SK-N-MC (cell line): Measurements from ENCODE around the gene VSIG2.
A peak's percentile ranks its signal among the peaks of the same experiment; 100 is the strongest.

Experiments used
- DNase-seq: peaks from one replicate; pipeline ENCODE4 v3.0.0-alpha.2; 2011; ENCODE audit warnings: low read depth, low spot score
- H3K27ac ChIP-seq: fragments of 200-600 bp; sonication (generic); 2 replicates; pipeline ENCODE4 v1.5.1; 2016; ENCODE audit warnings: mixed run types
- H3K36me3 ChIP-seq: fragments of 200-600 bp; sonication (generic); 2 replicates; pipeline ENCODE4 v1.6.1; 2017; ENCODE audit warnings: antibody characterized with exemption, low read length, mixed read lengths; ENCODE audit not compliant: insufficient read depth
- H3K4me3 ChIP-seq: fragments of 200-600 bp; sonication (generic); 2 replicates; pipeline ENCODE4 v1.5.1; 2016
- H3K9ac ChIP-seq: fragments of 200-600 bp; sonication (generic); 2 replicates; pipeline ENCODE4 v1.8.0; 2017; ENCODE audit warnings: mixed run types, mixed read lengths; ENCODE audit not compliant: insufficient read length
- H3K9me3 ChIP-seq: fragments of 200-600 bp; sonication (generic); 2 replicates; pipeline ENCODE4 v1.6.1; 2017; ENCODE audit warnings: low read depth, mild to moderate bottlenecking, antibody characterized with exemption, low read length, moderate library complexity, mixed read lengths
- EZH2 ChIP-seq: fragments of 200-600 bp; sonication (generic); IDR thresholded peaks from one replicate; pipeline ENCODE4 v1.6.1; 2017; ENCODE audit warnings: antibody characterized with exemption
- FOXP2 ChIP-seq: optimal IDR thresholded peaks from 2 replicates; pipeline ENCODE3; 2011; ENCODE audit warnings: mild to moderate bottlenecking, moderate library complexity; ENCODE audit not compliant: insufficient read depth; ENCODE audit errors: extremely low read length, control extremely low read depth
- POLR2AphosphoS5 ChIP-seq: IDR thresholded peaks from 2 replicates; pipeline ENCODE4 v1.6.1; 2012; ENCODE audit warnings: mild to moderate bottlenecking, low read depth, low read length, borderline replicate concordance

VSIG2 gene

GRCh38 chr11:124751741-124752470 lies at the start of gene VSIG2:
VSIG2 (minus strand) TSS chr11:124752255; CDS start chr11:124752137, 118 bp downstream.
- no peaks in the 10 kb centered on the region for H3K9me3 ChIP-seq
- no peak for DNase-seq
- no peak for TF ChIP-seq EZH2
- TF ChIP-seq FOXP2: no peak
- no peaks in the 10 kb centered on the region for H3K36me3 ChIP-seq
- H3K4me3 ChIP-seq: no peak within 1 kb of the TSS
- H3K27ac ChIP-seq: no peak within 1 kb of the TSS
- no peak within 1 kb of the TSS for H3K9ac ChIP-seq

GRCh38 chr11:124801014-124801413 lies 49.0 kb upstream of the VSIG2 start:
- no peaks in the 10 kb centered on the region for H3K36me3 ChIP-seq
- peak overlapping the region; percentile 93 for H3K4me3 ChIP-seq
- peak overlapping the region; percentile 93 for H3K9ac ChIP-seq
- no peaks in the 10 kb centered on the region for H3K9me3 ChIP-seq
- 0 out of 2 replicates have a peak overlapping the region, but pooled peaks have one; percentile 88 for H3K27ac ChIP-seq
- TF ChIP-seq POLR2AphosphoS5 (no peak), EZH2 (no peak), FOXP2 (no peak)
- no peak for DNase-seq

GRCh38 chr11:124800226-124800929 lies 48.3 kb upstream of the VSIG2 start, which contains the start of gene MSANTD2:
MSANTD2 (minus strand) TSS chr11:124800406; CDS start chr11:124800380, 26 bp downstream.
- Histone ChIP-seq H3K27ac (peak within 1 kb of the TSS; percentile 88), H3K9ac (peak within 1 kb of the TSS; percentile 93), H3K9me3 (no peaks in the 10 kb centered on the region), H3K36me3 (no peaks in the 10 kb centered on the region), H3K4me3 (peak within 1 kb of the TSS; percentile 93)
- DNase-seq: no peak
- TF ChIP-seq POLR2AphosphoS5 (peak; percentile 80), FOXP2 (no peak)

- H3K27ac ChIP-seq: peak overlapping the region; percentile 88
- no peak for DNase-seq
Observed at GRCh38 chr11:124799348-124800225, 47.5 kb upstream of the VSIG2 start.

GRCh38 chr11:124798991-124799347 lies 46.9 kb upstream of the VSIG2 start:
- TF ChIP-seq FOXP2 (no peak), EZH2 (no peak), POLR2AphosphoS5 (no peak)
- Histone ChIP-seq H3K4me3 (peak overlapping the region; percentile 93), H3K36me3 (no peaks in the 10 kb centered on the region), H3K27ac (peak overlapping the region; percentile 9; the same call in 1 of the 2 replicates), H3K9ac (peak overlapping the region; percentile 93), H3K9me3 (no peaks in the 10 kb centered on the region)
- DNase-seq: no peak

More at GRCh38 chr11:124799348-124800225, 47.5 kb upstream of the VSIG2 start:
- no peak for TF ChIP-seq POLR2AphosphoS5
- no peak for TF ChIP-seq FOXP2
- TF ChIP-seq EZH2: no peak
- Histone ChIP-seq H3K9me3 (no peaks in the 10 kb centered on the region), H3K9ac (peak overlapping the region; percentile 93), H3K4me3 (peak overlapping the region; percentile 93), H3K36me3 (no peaks in the 10 kb centered on the region)

- no peaks in the 10 kb centered on the region for H3K36me3 ChIP-seq
- DNase-seq: no peak
- no peak overlapping the region for H3K4me3 ChIP-seq
- TF ChIP-seq POLR2AphosphoS5 (no peak), FOXP2 (no peak), EZH2 (no peak)
- no peaks in the 10 kb centered on the region for H3K9me3 ChIP-seq
- H3K9ac ChIP-seq: no peak overlapping the region
- H3K27ac ChIP-seq: no peak overlapping the region
Observed at GRCh38 chr11:124796312-124796711, 44.3 kb upstream of the VSIG2 start.

- Histone ChIP-seq H3K4me3 (no peak overlapping the region), H3K9ac (no peak overlapping the region), H3K9me3 (no peaks in the 10 kb centered on the region), H3K27ac (no peak overlapping the region), H3K36me3 (no peaks in the 10 kb centered on the region)
- TF ChIP-seq POLR2AphosphoS5 (no peak), EZH2 (no peak), FOXP2 (no peak)
- DNase-seq: no peak
Observed at GRCh38 chr11:124793466-124794278, 41.6 kb upstream of the VSIG2 start.
